Prostate gland (tissue), 2 donors: ENCODE results near the gene STK35. TPM values are rescaled to one million over a fixed set of nuclear protein-coding genes. Genes with fewer than 3 reads are reported as not detected.

Source experiments
- DNase-seq: peaks from one replicate; pipeline ENCODE4 v3.0.0-alpha.2; 2019; ENCODE audit warnings: low spot score
- H3K27ac ChIP-seq, 2 donors: fragments of 200-600 bp; sonication (generic); 2 replicates each; pipeline ENCODE4 v1.5.1; 2017 to 2019
- H3K27me3 ChIP-seq: fragments of 200-600 bp; sonication (generic); replicated peaks from 2 replicates; pipeline ENCODE4 v1.5.1; 2019; ENCODE audit not compliant: insufficient read depth
- H3K36me3 ChIP-seq, 2 donors: fragments of 200-600 bp; sonication (generic); 1 replicate in 1 of 2; 2 replicates in 1 of 2; pipeline versions ENCODE4 v1.5.1 to v1.8.1; 2017 to 2019
- H3K4me1 ChIP-seq: fragments of 200-600 bp; sonication (generic); replicated peaks from 2 replicates; pipeline ENCODE4 v1.5.1; 2019
- H3K4me3 ChIP-seq, 2 donors: fragments of 200-600 bp; sonication (generic); 2 replicates each; pipeline ENCODE4 v1.5.1; 2017 to 2019
- H3K9me3 ChIP-seq: fragments of 200-600 bp; sonication (generic); 2 replicates; pipeline ENCODE4 v1.5.1; 2017
- POLR2A ChIP-seq: fragments of 450-650 bp; IDR thresholded peaks from one replicate; pipeline ENCODE4 v1.6.1; 2016; ENCODE audit warnings: antibody characterized with exemption, mild to moderate bottlenecking
- POLR2AphosphoS5 ChIP-seq: sonication (generic); formaldehyde crosslinking; IDR thresholded peaks from one replicate; pipeline ENCODE4 v1.6.1; 2017; ENCODE audit warnings: antibody characterized with exemption
- WGBS: methylation state at CpG from one replicate; pipeline ENCODE4 v1.1.5; 2018; 5-methylcytosine and 5-hydroxymethylcytosine counted together
- intact Hi-C: fragments of 100-400 bp; cut with DNase I; formaldehyde crosslinking; loops from one replicate; pipeline ENCODE4 v1.14.2; 2022
- total RNA-seq, 2 donors: library from RNA; depleted of rRNA; stranded (reverse); fragments of >200 nt; gene quantifications; one replicate each; pipeline ENCODE4 v1.1.0, GENCODE V29; 2016
- TF ChIP-seq, protein P1 (sequence below), 4 experiments: fragments of 200-600 bp in 2 of 4; fragments of 450-650 bp in 2 of 4; sonication (generic) in 2 of 4; IDR thresholded peaks; 1 replicate in 3 of 4; 2 replicates in 1 of 4; pipeline ENCODE4 v1.5.1; 2016 to 2019; ENCODE audit warnings: antibody characterized with exemption in 4 of 4, mild to moderate bottlenecking in 2 of 4, moderate library complexity in 2 of 4

The STK35 gene
- total RNA-seq, 2 donors from 2014 or later: 24.2 to 40.7 TPM

DNA sequence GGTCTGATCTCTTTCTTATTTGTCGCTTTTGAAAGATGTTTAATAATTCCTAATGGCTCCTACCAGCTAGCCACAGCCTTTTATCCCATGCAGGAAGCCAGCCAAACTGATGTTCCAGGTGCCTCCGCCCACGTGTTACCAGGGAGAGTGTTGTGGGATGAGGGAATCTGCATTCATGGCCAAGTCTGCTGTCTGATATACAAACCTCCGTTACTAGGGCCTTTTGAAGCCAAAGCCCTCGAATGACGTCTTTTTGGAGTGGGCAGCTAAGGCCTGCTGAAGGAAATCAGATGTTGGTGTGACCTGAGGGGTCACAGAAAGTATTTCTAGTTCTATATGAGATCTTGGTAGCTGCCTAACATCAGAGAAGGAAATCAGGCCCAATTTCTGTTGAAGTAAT lies 21.3 kb downstream of the STK35 start:
- Histone ChIP-seq H3K36me3 (no peaks in the 10 kb centered on the region), H3K27me3 (no peaks in the 10 kb centered on the region), H3K27ac (no peak overlapping the region), H3K4me1 (no peaks in the 10 kb centered on the region), H3K4me3 (no peak overlapping the region), H3K9me3 (no peaks in the 10 kb centered on the region)
- 67% methylated on average over 6 of the region's 6 CpGs for WGBS
- no peak for DNase-seq
- intact Hi-C loops: no loop called here
- TF ChIP-seq POLR2A (no peak), POLR2AphosphoS5 (no peak)
- TF ChIP-seq, protein P1, sequence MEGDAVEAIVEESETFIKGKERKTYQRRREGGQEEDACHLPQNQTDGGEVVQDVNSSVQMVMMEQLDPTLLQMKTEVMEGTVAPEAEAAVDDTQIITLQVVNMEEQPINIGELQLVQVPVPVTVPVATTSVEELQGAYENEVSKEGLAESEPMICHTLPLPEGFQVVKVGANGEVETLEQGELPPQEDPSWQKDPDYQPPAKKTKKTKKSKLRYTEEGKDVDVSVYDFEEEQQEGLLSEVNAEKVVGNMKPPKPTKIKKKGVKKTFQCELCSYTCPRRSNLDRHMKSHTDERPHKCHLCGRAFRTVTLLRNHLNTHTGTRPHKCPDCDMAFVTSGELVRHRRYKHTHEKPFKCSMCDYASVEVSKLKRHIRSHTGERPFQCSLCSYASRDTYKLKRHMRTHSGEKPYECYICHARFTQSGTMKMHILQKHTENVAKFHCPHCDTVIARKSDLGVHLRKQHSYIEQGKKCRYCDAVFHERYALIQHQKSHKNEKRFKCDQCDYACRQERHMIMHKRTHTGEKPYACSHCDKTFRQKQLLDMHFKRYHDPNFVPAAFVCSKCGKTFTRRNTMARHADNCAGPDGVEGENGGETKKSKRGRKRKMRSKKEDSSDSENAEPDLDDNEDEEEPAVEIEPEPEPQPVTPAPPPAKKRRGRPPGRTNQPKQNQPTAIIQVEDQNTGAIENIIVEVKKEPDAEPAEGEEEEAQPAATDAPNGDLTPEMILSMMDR (IDR thresholded peaks at IDR 0.05): no peak

DNA sequence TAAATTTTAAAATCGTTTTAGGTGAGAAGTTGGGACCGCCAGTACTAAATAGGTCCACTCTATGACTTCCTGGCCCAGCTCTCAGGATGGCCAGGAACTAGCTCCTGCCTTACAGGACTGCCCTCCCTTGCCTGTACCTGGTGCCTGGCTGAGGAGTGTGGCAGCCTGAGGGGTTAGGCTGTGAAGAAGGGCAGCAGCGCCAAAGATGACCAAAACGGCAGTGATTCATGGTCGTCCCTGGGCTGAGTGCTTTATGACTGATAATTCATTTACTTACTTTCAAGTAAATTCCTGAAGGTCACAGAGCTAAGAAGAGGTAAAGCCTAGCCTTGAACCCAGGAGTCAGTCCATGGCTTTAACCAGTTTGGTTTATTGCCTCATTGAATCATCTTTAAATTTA lies 22.1 kb downstream of the STK35 start:
- WGBS: 84% methylated on average over 5 of the region's 5 CpGs

DNA sequence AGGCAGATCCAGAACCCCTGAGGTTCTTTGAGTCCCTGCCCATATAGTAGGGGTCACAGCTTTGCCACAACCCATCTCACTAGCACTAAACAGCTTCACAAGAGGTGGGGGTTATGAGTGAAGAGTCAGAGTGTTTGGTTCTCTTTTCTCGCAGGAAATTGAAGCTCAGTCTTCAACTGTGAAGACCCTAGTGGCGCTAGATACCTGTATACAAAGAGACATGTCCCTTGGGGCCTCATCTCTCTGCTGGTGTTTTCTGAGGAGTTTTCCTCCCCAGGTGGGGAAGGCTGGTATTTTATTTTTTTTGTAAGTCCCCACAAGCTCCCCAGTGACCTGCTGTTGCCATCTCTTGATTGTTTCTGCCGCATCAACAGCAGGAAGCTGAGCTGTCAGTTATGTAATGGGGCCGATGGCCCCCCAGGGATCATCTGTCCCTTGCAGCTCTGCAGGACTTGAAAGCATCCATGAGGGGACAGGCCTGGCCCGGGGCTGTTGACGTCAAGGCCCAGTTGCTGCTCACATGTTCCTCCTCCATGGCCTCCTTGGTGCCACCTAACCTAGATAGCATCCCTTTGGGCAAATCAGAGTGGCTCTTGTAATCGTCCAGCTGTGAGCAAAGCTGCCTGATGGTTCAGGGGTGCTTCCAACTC lies 23.1 kb downstream of the STK35 start:
- Histone ChIP-seq H3K4me3 (no peak overlapping the region), H3K27ac (no peak overlapping the region), H3K4me1 (no peaks in the 10 kb centered on the region), H3K36me3 (no peaks in the 10 kb centered on the region), H3K27me3 (no peaks in the 10 kb centered on the region), H3K9me3 (no peaks in the 10 kb centered on the region)
- TF ChIP-seq POLR2AphosphoS5: no peak
- no peak for TF ChIP-seq POLR2A
- TF ChIP-seq, protein P1 (IDR thresholded peaks at IDR 0.05): no peak
- DNase-seq: no peak
- 78% methylated on average over 7 of the region's 7 CpGs for WGBS
- intact Hi-C loops: no loop called here

More for the DNA sequence above, 22.1 kb downstream of the STK35 start:
- TF ChIP-seq, protein P1 (IDR thresholded peaks at IDR 0.05): no peak
- TF ChIP-seq POLR2A: no peak
- H3K4me3 ChIP-seq: no peak overlapping the region
- no peaks in the 10 kb centered on the region for H3K4me1 ChIP-seq
- no peak for DNase-seq
- H3K27me3 ChIP-seq: no peaks in the 10 kb centered on the region
- no peaks in the 10 kb centered on the region for H3K36me3 ChIP-seq
- intact Hi-C loops: no loop called here
- H3K9me3 ChIP-seq: no peaks in the 10 kb centered on the region
- H3K27ac ChIP-seq: no peak overlapping the region

DNA sequence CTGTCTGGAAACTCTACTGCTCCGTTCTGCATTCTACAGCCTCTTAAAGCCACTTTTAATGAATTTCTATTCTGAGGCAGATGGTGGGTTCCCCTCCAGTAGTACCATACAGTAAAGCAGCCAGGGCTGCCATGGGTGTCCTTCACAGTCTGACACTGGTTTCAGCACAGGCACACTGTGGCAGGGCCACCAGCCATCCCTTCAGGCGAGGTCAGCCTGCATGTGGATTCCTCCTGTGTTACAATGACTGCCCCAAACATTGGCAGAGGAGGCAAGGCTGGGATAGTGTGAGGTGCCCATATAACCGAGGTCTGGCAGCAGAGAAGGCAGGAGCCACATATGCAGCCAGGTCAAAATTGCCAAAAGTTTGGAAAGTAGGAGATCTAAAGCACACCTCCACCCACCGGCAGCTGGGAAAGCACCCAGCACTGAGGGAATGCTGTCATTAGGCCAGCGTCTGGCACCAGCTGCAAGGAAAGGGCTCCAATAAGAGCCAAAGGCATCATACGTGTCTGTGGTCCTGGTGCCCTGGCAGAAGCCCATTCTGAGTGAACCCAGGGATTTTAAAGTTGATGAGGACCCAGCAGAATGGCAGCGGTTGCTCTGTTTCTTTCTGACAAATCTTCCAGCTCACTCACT lies 24.0 kb downstream of the STK35 start:
- TF ChIP-seq, protein P1 (IDR thresholded peaks at IDR 0.05): no peak
- TF ChIP-seq POLR2AphosphoS5 (no peak), POLR2A (no peak)
- DNase-seq: no peak
- Histone ChIP-seq H3K27ac (no peak overlapping the region), H3K36me3 (no peaks in the 10 kb centered on the region), H3K27me3 (no peaks in the 10 kb centered on the region), H3K9me3 (no peaks in the 10 kb centered on the region), H3K4me3 (no peak overlapping the region), H3K4me1 (no peaks in the 10 kb centered on the region)
- WGBS: 60% methylated on average over 7 of the region's 7 CpGs
- intact Hi-C loops: no loop called here

DNA sequence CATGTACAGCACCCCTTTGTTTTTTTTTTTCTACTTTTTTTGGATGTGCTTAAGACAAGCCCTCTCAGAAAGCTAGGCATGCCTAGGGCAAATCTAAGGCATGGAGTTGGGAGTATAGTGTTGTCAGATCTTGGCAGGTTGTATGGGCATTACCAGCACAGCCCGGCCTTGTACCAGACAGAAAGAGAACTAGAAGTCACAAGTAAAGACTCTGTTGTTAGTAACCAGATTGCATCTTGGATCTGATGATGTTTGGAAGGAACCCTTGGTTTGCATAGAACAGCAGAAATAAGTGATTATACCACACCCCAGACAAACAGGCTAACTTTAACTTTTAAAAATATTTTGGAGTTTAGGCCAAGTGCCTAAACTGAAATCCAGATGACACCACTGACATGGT lies 25.6 kb downstream of the STK35 start:
- intact Hi-C loops: no loop called here
- DNase-seq: no peak
- TF ChIP-seq POLR2AphosphoS5 (no peak), POLR2A (no peak)
- TF ChIP-seq, protein P1 (IDR thresholded peaks at IDR 0.05): no peak
- Histone ChIP-seq H3K27ac (no peak overlapping the region), H3K27me3 (no peaks in the 10 kb centered on the region), H3K4me1 (no peaks in the 10 kb centered on the region), H3K4me3 (no peak overlapping the region), H3K9me3 (no peaks in the 10 kb centered on the region), H3K36me3 (no peaks in the 10 kb centered on the region)
- WGBS: 55% methylated on average over 1 of the region's 1 CpG
